ENCODE results near the gene MYMK.

MYMK gene

DNA sequence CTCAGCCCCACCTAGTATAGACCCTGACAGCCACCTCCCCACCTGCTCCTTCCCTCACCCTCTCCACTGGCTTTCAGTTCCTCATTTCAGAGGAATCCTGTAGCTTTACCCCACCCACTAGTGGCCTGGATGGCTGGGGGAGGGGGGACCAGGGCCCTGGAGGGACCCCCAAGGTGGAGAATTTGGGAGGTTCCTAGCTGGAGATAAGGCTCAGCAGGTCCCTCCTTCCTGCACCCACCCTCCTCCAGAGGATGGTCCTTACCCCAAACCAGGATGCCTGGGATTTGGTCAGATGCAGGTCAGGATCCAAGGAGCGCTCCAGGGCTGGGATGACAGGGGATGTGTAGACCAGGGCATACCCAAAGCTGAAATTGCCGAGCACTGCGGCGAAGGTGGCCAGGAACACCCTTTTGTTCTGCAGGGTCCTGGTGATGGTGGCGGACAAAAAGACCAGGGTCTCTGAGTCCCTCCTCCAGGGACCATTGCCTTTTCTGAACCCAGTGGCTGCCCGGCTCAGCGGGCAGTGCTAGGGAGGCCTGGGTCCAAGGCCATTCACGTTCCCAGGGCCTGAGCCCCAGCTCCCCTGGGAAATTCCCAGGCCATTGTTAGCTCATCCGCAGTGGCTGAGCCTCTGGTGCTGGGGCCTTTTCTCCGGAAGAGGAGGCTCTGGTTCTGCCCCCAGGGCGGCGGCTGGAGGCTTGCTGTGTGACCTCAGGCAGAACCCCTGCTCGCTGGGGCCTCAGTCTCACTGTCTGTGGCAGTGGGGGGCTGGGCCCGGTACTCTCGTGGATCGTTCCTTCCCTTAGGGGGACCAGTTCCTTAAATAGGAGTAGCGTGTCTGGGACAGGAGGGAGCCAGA lies 46.5 kb downstream of the MYMK start:
- no peak for DNase-seq

DNA sequence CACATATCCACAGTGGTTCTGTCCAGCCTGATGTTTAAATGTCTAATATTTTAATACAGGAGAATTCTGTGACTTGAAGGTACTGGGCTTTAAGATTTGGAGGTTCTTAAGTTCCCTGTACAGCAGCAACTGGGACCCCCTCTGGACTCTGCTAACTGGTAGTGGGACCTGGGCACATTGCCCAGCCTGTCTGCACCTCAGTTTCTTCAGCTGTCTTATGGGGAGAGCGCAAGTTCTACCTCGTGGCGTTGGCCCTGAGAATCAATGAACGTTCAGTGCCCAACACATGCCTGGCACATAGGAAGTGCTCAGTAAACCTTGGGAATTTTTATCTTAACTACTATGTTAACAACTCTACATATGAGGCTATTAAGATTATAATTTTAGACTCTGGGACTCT lies 47.3 kb downstream of the MYMK start:
- DNase-seq: no peak

DNA sequence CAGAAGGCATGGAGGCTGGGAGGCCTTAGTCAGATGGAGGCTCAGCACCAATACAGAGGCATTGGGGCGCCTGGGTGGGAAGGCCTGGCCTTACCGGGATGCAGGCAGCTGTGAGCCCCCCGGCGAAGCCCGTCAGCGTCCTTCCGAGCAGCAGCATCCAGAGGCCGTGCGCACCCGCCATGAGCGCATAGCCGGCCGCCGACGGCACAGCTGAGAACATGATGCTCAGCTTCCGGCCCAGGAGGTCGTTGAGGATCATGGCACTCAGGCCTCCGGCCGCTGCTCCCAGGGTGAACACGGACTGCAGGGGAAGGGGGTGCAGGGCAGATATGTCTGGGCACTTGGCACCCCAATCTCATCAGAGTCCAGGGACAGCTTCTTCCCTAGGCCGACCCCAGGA lies 47.8 kb downstream of the MYMK start:
- DNase-seq: no peak

- DNase-seq: no peak
Measured at GRCh38 chr9:133476036-133476931, 48.5 kb downstream of the MYMK start.

DNA sequence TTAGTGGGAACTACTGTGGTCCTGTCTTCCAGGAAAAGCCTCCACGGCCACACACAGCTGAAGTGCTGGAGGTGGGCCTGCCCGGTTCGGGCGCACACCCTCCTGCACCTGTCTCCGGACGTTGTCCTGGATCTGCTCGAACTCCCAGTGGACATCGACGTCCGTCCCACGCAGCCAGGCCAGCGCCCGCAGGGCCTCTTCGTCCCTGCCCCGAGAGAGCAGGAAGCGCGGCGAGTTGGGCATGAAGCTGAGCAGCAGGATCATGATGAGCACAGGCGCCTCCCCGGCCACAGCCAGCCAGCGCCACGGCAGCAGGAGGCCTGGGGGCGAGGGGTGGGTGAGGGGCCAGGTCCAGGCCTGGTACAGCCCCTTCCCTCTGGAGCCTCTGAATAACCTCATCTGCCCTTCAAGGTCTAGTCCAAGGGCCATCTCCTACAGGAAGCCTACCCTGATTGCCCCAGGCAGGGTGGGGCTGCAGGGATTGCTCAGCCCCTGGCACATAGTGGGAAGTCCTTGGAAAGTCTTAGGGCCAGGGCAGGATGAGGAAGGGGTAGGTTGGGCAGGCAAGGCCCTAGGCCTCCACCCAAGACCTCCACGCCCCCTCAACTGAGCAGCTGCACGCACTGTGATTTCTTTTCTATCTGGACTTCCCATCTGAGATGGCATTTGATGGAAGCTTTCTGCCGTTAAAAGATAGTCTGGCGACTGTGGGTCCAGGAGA lies 49.3 kb downstream of the MYMK start:
- DNase-seq: no peak

DNA sequence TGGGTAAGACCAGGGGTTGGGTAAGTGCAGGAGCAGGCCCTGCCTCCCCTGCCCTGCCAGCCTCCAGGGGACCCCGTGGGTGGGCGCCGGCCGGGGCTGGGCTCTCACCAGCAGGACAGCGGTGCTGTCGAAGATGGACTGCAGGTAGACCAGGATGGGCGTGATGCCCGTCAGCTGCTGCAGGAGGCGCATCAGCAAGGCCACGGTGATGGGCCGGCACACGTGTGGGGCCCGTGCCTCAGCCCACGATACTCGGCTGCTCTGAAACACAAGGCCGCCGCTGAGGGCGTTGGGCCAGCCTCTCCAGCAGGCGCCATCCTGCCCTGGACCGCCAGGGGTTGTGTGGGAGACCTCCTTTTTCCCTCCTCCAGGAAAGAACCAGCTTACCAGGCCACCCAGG lies 49.9 kb downstream of the MYMK start:
- no peak for DNase-seq

GRCh38 chr9:133474215-133474614 lies 50.5 kb downstream of the MYMK start:
- no peak for DNase-seq

DNA sequence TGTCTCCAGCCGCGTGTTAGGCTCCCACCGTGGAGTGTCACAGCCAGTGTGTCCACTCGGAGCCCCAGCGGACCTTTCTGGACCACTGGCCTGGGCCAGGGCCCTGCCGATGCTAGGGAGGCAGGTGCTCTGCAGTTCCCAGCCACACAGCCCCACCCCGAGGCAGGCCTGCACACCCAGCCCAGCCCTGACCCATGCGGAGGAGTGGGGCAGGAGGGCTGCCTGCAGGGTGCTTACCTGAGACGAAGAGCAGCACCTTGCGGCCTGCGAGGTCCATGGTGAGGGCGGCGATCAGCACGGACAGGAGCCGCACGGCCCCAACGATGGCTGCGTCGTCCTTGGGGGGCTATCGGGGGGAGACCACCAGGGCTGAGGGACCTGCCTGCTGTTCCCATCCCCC lies 51.0 kb downstream of the MYMK start:
- no peak for DNase-seq

DNA sequence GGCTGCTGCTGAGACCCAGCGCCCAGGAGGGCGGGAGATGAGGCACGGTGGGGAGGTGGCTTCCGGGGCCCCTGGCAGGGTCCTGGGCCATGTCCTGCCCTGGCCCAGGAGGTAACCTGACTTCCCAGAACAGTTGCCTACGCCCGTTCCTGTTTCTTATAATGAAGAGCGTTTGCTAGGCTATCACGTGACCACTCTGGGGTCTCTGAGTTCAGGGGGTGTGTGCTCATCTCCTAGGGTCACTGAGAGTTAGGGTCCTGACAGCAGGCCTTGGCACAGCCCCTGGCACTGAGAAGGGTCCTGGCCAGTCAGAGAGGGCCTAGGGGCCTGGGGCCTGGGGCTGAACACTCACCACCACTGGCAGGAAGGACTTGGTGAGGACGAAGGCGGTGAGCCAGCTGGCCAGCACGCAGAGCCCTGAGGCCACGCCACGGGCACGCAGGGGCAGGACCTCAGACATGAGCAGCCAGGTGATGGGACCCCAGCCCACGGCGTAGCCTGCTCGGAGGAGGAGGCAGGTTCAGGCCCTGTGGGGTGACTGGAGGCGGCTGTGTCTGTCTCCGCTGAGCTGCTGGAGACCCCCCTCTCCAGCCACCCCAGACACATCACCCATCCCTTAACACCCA lies 51.9 kb downstream of the MYMK start:
- no peak for DNase-seq

GRCh38 chr9:133472277-133472645 lies 52.5 kb downstream of the MYMK start:
- no peak for DNase-seq

DNA sequence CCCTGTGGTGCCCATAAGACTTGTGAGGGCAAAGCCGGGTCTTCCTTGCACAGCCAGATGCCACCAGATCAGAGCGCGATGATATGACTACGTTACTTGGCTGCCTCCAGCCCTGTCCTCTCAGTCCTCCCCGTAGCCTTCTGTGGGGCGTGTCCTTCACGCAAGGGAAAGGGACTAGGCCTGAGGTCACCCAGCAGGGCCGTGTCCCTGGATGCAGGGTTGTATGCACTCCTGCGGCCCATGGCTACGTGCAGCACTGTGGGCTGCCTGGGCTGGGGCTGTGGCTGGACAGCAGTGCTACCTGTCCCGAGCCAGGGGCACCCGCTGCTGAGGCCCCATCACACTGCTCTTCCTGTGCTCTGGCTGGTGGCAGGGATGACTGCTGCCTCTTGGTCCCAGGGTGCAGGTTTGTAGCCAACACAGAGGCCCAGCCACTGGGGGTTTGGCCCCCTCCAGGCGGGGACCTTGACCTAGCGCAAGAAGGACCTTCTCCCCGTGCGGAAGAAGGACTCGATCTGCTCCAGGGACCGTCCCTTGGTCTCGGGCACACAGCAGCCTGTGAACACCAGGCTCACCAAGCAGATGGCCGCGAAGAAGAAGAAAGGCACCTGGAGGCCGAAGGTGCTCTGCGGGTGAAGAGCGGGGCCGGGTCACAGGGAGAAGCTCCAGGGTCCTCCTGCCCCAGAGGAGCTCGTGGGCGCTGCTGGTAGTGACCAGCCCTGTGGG lies 53.0 kb downstream of the MYMK start:
- no peak for DNase-seq

GRCh38 chr9:133470988-133471387 lies 53.8 kb downstream of the MYMK start:
- no peak for DNase-seq

DNA sequence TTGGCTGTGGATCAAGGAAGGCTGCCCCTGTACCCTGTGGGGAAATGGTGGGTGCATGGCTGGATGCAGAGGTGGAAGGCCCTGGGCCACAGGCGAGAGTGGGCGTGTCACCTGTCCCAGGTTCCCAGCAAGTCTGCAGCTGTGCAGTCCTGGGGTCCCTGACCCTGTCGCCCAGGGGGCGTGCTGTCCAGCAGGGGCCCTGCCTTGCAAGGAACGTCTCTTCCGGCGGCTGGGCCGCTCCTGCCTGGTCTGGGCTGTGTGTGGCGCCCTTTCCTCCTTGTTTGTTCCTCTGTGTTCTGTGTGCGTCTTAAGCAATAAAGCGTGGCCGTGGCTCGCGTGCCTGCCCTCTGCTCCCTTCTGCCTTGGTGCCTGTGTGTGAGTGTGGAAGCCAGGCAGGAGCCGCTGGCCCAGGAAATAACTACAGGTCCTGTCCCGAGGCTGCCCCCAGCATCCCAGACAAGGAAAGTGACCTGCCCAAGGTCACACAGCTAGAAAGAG lies 54.3 kb downstream of the MYMK start:
- DNase-seq: no peak

DNA sequence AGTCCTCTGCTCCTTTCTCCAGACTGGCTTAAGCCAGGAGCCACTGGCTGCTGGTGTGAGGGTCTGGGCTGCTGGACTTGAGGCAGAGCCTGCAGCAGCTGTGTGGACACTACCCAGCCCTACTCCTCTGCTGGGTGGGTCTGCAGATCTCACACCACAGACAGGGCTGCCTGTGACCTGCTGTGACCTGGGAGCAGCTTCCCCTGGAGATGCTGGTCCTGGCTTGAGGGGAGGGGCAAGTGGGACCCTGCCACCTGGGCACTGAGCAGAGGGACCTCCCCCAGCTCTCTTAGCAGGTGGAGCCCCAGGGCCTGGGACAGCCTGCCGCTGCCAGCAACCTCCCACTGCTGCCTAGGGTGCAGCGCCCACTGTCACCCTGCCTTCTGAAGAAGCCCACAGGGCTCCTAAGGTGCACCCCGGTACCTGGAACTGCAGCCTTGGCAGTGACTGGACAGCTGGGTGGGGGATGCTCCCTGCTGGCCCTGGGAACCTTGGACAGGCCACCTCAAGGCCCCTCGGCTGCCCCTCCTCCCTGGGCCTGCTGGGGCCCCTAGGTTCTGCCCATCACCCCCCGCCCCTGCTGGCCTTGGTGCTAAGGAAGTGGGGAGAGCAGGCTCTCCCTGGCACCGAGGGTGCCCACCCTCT lies 55.9 kb downstream of the MYMK start:
- DNase-seq: no peak

DNA sequence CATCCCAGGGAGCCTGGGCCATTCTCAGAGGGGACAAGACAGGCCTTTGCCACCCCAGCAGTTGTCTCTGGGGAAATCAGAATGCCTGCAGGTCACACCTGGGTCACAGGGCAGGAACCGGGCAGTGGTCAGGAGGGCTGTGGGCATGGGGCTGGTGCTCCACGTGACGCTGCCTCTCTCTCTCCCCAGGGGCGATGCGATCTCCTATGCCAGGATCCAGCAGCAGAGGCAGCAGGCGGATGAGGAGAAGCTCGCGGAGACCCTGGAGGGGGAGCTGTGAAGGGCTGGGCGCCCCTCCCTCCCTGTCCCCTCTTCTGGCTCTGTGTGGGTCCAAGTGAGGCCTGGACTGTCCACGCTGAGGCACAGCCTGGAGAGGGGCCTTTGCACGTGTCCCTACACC lies 56.4 kb downstream of the MYMK start:
- DNase-seq: no peak

- no peak for DNase-seq
Measured at GRCh38 chr9:133467101-133467500, 57.7 kb downstream of the MYMK start.

- no peak for DNase-seq
Measured at GRCh38 chr9:133465984-133466383, 58.8 kb downstream of the MYMK start.

DNA sequence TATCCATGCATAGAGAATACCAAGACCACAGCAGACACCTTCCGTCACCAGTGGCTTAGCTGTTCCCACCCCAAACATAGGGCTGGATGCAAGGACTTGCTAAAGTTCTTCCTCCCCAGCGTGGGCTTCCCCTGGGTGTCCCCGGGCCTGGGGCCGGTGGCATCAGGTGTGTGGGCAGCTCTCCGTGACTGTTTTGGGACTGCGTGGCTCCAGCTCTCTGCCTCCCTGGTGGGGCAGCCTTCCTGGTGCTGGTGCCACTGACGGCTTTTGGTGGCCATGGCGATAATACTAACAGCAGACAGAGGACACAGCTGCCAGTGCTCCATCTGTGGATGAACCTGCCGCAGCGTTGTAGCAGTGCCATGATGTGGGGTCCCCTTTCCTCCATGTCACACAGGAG lies 60.1 kb downstream of the MYMK start:
- DNase-seq: no peak
